Stimulated activated CD4-positive, alpha-beta T cell treated with anti-CD3 and anti-CD28 coated beads, Interleukin-4, amount 100 ng/mL, for 24 hours (primary cell): Measurements from ENCODE around the gene TMUB1.

Experiments used
- DNase-seq: peaks from one replicate; pipeline ENCODE4 v3.0.0-alpha.2; 2020

The TMUB1 gene

DNA sequence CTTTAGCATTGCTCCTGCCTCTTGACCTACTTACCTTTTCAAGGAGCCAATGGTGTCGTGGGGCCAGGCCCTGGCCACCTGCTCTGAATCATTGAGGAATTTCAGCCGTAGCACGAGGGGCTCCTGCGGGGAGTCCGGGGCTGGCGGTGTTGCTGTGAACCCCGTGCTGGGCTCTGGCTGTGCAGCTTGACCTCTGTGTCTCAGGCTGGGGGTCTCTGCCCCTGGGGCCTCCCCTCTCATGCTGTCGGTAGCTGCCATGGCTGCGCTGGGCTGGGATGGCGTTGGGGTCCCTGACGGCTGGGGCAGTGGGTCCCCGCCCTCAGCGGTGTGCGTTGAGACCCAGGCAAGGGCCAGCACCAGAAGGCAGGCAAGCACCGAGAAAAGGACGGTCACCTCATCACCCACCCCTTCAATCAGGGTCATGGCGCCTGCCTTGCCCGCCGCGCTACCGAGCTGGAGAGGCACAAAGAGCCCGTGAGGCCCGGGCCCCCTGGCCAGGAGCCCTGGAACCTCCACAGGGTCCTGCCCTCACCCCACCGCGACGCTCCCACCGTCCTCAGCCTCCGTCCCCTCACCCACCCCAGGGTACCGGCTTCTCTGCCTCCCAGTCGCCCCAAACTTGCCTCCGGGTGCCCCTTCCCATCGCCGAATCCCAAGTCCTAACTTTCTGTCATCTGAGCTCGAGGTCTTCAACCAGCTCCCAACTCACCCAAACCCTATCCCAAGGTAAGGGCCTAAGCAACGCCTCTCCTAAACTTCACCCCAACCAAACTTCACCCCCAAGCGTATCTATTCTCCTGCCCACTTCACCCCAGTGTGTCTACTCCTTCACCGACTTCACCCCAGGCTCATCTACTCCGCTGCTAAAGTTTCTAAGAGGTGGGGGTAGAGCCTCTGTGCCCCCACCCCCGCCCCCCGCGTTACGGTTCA is 887 bp downstream of the TMUB1 start:
- DNase-seq = no peak

DNA sequence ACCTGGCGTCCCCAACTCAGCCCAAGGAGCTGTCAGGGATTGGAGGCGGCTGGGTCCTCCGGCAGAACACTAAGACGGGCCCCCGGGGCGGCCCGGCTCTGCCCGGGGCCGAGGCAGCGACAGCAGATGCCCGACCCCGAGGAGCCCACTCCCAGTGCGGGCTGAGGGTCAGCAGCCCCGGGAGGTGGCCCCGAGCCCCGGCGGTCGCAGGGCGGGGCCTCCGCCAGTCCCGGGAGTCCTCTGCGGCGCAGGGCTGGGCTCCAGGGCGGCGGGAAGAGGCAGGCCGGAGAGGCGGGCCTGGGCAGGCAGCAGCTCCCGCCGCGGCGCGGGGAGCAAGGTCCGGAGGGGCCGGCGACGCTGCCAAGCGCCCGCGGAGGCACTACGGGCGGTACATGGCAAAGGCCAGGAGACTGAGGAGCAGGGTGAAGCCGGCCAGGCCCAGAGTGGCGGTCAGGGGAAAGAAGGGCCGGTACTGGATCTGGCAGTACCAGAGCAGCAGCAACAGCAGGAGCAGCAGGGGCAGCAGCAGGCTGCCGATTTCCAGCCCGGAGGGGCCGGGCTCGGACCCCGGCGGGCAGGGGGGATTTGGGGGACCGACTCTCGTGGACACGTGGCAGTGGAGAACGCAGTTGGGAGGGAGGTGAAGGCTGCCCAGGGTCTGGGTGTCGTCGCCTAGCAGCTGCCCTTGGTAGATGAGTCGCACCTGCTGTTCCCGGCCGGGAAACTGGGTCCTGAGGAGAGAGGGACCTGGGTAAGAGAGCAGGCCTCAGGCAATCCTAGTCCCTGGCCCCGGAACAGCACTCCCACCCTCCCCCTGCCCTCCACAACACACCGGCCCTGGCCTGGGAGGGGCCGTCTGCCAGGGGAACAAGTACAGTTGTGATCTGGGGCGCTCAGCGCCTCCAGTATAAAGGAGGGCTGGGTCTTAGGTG is 1.9 kb downstream of the TMUB1 start:
- no peak for DNase-seq

DNA sequence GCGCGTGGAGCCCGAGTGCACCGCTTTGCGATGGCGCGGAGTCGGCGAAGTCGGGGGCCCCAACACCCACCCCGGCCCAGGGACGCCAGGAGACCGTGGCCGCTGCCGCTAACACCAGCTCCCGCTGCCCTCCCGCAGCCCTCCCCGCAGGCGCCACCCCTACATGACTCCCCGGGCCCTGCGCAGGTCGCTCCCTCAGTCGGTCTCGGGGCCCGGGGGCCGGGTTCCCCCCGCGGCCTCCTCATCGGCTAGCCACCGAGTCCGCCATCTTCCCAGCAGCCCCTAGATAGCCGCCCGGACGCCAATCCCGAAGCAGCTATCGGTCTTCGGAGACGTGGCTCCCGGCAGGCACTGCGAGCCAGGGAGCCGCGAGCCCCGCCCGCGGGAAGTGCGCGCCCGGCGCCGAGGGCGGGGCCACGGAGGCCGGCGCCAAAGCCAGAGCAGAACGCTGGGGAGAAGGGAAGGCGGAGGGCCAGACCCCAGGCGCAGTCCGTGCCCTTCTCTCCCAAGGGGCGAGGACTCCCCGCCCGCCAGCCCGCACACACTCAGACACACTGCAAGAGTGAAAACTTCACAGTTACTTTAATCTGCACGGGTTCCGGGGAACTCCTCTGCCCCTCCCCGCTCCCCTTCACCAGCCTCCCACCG is 2.6 kb downstream of the TMUB1 start, which contains the start of gene FASTK:
FASTK (minus strand) TSS at position 288 of the 648 bp plus-strand sequence; CDS start at position 245, 43 bp downstream.
- DNase-seq = peak; percentile 91

DNA sequence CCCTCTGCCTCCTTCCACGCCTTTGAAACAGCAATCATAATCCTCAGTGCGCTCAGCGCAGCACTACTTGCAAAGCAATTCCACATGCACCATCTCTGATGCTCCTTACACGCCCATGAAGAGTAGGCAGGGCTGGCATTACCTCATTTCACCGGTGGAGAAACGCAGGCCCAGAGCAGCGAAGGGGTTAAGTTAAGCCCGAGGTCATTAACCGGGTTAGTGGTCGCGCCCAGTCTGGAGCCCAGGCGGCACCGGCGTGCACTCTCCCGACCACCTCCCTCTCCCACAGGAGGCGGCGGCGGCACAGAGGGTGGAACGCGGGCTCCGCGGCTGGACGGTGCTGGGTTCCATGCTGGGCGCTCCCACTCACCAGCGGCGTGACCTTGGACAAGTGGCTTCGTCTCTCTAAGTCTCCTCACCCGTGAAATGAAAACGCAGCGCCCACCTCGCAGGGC is 3.2 kb downstream of the TMUB1 start:
- no peak for DNase-seq

- DNase-seq = no peak
Measured at GRCh38 chr7:151079199-151079910, 3.9 kb downstream of the TMUB1 start.

DNA sequence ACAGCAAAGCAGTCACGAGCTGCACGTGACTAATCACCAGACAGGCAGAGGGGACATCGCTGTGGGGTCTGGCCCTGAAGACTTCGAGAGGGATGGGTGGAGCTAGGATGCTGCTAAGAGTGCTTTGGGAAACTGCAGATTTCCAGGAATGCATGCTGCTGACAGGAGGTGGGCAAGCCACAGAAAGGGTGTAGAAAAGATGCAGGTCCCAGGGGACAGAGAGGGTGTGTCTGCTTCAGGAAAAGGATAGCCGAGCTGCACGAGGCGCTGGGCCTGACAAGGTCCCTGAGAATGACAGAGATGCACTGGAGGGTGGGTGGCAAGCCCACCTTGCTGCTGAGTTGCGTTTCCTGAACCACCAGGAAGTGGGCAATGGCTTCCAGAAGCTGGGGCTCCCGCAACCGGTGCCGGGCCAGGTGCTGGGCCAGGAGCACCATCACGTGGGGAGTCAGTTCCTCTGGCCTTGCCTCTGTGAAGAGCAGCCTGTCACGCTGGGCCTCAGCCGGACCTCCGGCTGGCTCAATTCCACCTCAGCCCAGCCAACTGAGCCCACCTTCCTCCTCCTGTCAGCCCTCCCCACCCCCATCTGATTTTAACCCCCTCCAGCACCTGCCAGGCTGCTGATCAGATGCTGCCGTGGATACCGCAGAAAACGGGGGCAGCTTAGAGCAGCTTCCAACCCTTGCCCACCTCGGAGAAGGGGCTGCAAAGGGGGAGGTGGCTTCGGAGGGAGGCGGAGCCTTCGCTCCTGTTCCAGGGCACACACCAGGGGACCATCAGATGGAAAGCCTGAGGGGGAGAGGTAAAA is 4.9 kb downstream of the TMUB1 start:
- DNase-seq = no peak

DNA sequence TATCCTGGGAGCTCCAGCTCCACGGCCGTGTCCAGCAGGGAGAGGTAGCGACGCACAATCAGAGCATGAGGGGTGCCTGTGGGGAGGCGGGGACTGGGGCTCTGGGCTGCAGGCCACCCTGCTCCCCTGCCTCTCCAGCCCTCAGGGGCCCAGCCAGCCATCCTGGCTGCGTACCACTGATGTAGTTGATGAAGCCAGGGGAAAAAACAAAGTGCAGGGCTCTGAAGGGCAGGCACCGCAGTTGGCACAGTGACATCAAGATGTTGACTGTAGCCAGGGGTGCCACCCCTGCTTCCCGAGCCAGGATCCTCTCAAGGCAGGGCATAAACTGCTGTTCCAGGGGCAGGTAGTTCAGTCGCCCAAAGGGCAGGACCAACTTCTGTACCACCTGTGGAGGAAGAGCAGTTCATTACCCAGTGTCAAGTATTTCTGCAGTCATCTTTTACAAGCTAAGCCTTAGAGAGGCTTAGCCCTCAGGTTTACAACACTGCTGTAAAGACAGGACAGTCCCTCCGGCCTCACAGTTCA is 5.5 kb downstream of the TMUB1 start:
- no peak for DNase-seq

GRCh38 chr7:151076863-151077704 is 6.2 kb downstream of the TMUB1 start:
- DNase-seq = no peak

DNA sequence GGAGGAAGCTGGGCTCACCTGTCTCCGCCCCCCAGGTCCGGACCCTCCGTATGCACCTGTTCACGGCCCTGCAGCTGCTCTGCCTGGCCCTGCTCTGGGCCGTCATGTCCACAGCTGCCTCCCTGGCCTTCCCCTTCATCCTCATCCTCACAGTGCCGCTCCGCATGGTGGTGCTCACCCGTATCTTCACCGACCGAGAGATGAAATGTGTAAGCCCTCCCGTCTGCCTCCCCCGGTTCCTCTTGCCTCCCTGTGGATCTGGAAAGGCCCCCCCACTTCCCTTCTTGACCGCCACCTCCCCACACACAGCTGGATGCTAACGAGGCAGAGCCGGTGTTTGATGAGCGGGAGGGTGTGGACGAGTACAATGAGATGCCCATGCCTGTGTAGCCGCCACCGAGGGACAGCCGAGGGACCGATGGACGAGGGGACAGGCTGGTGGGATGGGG is 7.3 kb downstream of the TMUB1 start:
- no peak for DNase-seq

DNA sequence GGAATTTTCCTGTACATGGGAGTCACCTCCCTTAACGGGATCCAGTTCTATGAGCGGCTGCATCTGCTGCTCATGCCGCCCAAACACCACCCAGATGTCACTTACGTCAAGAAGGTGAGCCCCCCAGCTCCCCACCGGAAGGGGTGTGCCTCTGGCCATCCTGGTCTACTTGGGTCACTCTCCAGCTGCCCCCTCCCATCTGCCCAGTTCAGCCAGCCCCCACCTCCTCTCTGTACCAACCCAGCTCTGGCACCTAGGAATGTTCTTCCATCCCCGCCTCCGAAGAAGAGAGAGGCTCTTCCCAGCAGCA is 7.7 kb downstream of the TMUB1 start:
- no peak for DNase-seq

GRCh38 chr7:151074817-151075661 is 8.3 kb downstream of the TMUB1 start:
- DNase-seq = no peak

GRCh38 chr7:151073990-151074389 is 9.3 kb downstream of the TMUB1 start:
- DNase-seq = no peak

DNA sequence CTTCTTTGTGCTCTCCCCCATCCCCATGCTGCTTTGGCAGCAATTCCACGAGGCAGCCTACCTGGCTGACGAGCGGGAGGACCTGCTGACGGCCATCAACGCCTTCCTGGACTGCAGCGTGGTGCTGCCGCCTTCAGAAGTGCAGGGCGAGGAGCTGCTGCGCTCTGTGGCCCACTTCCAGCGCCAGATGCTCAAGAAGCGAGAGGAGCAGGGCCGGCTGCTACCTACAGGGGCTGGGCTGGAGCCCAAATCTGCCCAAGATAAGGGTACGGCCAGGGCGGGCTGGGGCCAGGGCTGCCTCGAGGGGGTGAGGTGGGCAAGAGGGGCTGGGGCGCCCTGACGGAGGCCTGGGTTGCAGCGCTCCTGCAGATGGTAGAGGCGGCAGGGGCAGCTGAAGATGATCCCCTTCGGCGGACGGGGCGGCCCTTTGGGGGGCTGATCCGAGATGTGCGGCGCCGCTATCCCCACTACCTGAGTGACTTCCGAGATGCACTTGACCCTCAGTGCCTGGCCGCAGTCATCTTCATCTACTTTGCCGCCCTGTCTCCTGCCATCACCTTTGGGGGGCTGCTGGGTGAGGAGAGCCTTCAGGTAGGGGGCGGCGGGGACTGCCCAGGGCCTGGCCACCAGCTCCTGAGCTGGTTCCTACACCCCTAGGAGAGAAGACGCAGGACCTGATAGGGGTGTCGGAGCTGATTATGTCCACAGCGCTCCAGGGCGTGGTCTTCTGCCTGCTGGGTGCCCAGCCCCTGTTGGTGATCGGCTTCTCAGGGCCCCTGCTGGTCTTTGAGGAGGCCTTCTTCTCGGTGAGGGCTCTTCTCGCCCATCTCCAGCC is 12.0 kb downstream of the TMUB1 start:
- DNase-seq = no peak

- DNase-seq = no peak
Measured at GRCh38 chr7:151070574-151070960, 12.7 kb downstream of the TMUB1 start.

DNA sequence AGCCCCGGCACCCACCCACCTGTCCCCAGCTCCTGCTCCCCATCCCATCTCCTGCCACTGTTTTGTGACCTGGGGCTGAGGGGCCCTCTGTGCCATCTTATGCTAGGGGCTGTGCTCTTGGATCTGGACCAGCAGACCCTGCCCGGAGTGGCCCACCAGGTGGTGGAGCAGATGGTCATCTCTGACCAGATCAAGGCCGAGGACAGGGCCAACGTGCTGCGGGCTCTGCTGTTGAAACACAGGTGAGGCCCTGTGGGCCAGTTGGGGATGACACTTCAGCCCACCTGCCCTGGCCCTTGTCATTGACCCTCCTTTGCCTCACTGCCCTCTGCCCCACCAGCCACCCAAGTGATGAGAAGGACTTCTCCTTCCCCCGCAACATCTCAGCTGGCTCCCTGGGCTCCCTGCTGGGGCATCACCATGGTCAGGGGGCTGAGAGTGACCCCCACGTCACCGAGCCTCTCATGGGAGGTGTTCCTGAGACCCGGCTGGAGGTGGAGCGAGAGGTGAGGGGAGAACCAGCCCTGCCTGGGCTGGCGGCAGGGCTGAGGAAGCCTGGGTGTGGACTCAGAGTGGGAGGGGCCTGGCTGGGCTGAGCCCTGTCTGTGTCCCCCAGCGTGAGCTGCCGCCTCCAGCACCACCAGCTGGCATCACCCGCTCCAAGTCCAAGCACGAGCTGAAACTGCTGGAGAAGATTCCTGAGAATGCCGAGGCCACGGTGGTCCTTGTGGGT is 13.3 kb downstream of the TMUB1 start:
- DNase-seq = no peak

DNA sequence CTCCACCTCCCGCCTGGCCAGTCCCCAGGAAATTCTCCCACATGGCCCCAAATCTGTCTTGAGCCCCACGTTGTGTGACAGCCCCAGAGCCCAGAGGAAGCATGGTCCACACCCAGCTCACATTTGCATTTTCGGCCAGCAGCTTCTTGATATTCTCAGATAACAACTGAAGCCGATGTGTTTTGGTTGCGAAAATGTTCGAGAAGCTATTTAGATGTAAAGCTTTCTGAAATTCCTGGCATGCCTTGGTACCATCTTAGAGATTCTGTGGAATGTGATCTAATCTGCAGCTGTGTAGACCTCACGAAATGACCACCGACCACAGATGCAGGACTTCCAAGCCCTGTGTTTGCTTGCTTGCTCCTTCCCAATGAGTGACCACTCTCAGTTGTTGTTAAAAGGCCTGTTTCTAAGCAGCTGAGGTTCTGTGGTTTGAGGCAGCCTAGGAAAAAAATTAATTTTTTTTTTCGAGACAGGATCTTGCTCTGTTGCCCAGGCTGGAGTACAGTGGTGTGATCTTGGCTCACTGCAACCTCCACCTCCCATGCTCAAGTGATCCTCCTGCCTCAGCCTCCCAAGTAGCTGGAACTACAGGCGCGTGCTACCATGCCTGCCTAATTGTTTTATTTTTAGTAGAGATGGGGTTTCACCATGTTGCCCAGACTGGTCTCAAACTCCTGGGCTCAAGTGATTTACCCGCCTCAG is 15.1 kb downstream of the TMUB1 start:
- DNase-seq = no peak
